WTC11 (cell line): ENCODE data around the gene SBF1. TPM values are rescaled to one million over a fixed set of nuclear protein-coding genes. Genes with fewer than 3 reads are reported as not detected.

Source experiments
- ATF3 ChIP-seq: sonication (generic); formaldehyde crosslinking; conservative IDR thresholded peaks from 2 replicates; pipeline ENCODE4 v1.8.1; 2022; ENCODE audit warnings: mild to moderate bottlenecking, missing genetic modification reagents
- CTCF ChIP-seq: fragments of 200-600 bp; IDR thresholded peaks from 2 replicates; pipeline ENCODE4 v1.8.0; 2022; ENCODE audit warnings: antibody characterized with exemption
- ELF4 ChIP-seq: sonication (generic); formaldehyde crosslinking; IDR thresholded peaks from 2 replicates; pipeline ENCODE4 v1.8.1; 2022; ENCODE audit warnings: low read depth, mild to moderate bottlenecking, moderate library complexity, missing genetic modification reagents
- FOXK1 ChIP-seq: sonication (generic); formaldehyde crosslinking; IDR thresholded peaks from 2 replicates; pipeline ENCODE4 v1.8.0; 2022; ENCODE audit warnings: mild to moderate bottlenecking, moderate library complexity, missing genetic modification reagents
- FOXP1 ChIP-seq: sonication (generic); formaldehyde crosslinking; IDR thresholded peaks from 2 replicates; pipeline ENCODE4 v1.8.0; 2022; ENCODE audit warnings: missing genetic modification reagents, mild to moderate bottlenecking, moderate library complexity, borderline replicate concordance
- MLX ChIP-seq: sonication (generic); formaldehyde crosslinking; IDR thresholded peaks from 2 replicates; pipeline ENCODE4 v1.8.1; 2023; ENCODE audit warnings: mild to moderate bottlenecking, missing genetic modification reagents, moderate library complexity
- NR2C2 ChIP-seq: sonication (generic); formaldehyde crosslinking; IDR thresholded peaks from 2 replicates; pipeline ENCODE4 v1.8.0; 2022; ENCODE audit warnings: mild to moderate bottlenecking, missing genetic modification reagents
- OVOL2 ChIP-seq: fragments of 250-450 bp; sonication (Bioruptor Pico); IDR thresholded peaks from 2 replicates; pipeline ENCODE4 v1.9.0; 2021; ENCODE audit warnings: mild to moderate bottlenecking, borderline replicate concordance
- SMAD3 ChIP-seq: sonication (generic); formaldehyde crosslinking; IDR thresholded peaks from 2 replicates; pipeline ENCODE4 v1.8.0; 2022; ENCODE audit warnings: missing genetic modification reagents, mild to moderate bottlenecking, borderline replicate concordance
- SOX15 ChIP-seq: fragments of 250-450 bp; sonication (Bioruptor Pico); IDR thresholded peaks from 2 replicates; pipeline ENCODE4 v1.9.0; 2021; ENCODE audit warnings: mild to moderate bottlenecking
- SP1 ChIP-seq: sonication (generic); formaldehyde crosslinking; conservative IDR thresholded peaks from 2 replicates; pipeline ENCODE4 v1.8.1; 2022; ENCODE audit warnings: missing genetic modification reagents
- TP53 ChIP-seq: sonication (generic); formaldehyde crosslinking; IDR thresholded peaks from 2 replicates; pipeline ENCODE4 v1.8.1; 2023; ENCODE audit warnings: mild to moderate bottlenecking, missing genetic modification reagents
- USF1 ChIP-seq: sonication (generic); formaldehyde crosslinking; IDR thresholded peaks from 2 replicates; pipeline ENCODE4 v1.8.0; 2022; ENCODE audit warnings: mild to moderate bottlenecking, missing genetic modification reagents
- USF2 ChIP-seq: sonication (generic); formaldehyde crosslinking; IDR thresholded peaks from 2 replicates; pipeline ENCODE4 v1.8.1; 2023; ENCODE audit warnings: mild to moderate bottlenecking, missing genetic modification reagents, moderate library complexity
- ZBTB21 ChIP-seq: sonication (generic); formaldehyde crosslinking; IDR thresholded peaks from 2 replicates; pipeline ENCODE4 v1.8.1; 2023; ENCODE audit warnings: mild to moderate bottlenecking, missing genetic modification reagents, borderline replicate concordance
- ZBTB43 ChIP-seq: sonication (generic); formaldehyde crosslinking; IDR thresholded peaks from 2 replicates; pipeline ENCODE4 v1.8.1; 2023; ENCODE audit warnings: mild to moderate bottlenecking, missing genetic modification reagents
- ZNF263 ChIP-seq: sonication (generic); formaldehyde crosslinking; IDR thresholded peaks from 2 replicates; pipeline ENCODE4 v1.8.1; 2022; ENCODE audit warnings: low read depth, mild to moderate bottlenecking, moderate library complexity, missing genetic modification reagents
- ZNF396 ChIP-seq: fragments of 250-450 bp; sonication (Bioruptor Pico); IDR thresholded peaks from 2 replicates; pipeline ENCODE4 v1.8.0; 2021; ENCODE audit warnings: mild to moderate bottlenecking, moderate library complexity, borderline replicate concordance
- ZNF423 ChIP-seq: fragments of 250-450 bp; sonication (Bioruptor Pico); IDR thresholded peaks from 2 replicates; pipeline ENCODE4 v2.1.2; 2022; ENCODE audit warnings: mild to moderate bottlenecking, moderate library complexity
- total RNA-seq: library from RNA; stranded (reverse); gene quantifications from 3 replicates; pipeline ENCODE4 v1.2.3, GENCODE V29; 2021
- TF ChIP-seq, protein P1 (sequence below): sonication (generic); formaldehyde crosslinking; IDR thresholded peaks from 2 replicates; pipeline ENCODE4 v1.8.1; 2022; ENCODE audit warnings: low read depth, missing genetic modification reagents, borderline replicate concordance
- TF ChIP-seq, protein P2 (sequence below): sonication (generic); formaldehyde crosslinking; IDR thresholded peaks from 2 replicates; pipeline ENCODE4 v1.8.1; 2022; ENCODE audit warnings: mild to moderate bottlenecking, missing genetic modification reagents, moderate library complexity, borderline replicate concordance
- TF ChIP-seq, protein P3 (sequence below): fragments of 250-450 bp; sonication (Bioruptor Pico); IDR thresholded peaks from 2 replicates; pipeline ENCODE4 v1.9.0; 2021; ENCODE audit warnings: mild to moderate bottlenecking, borderline replicate concordance
- TF ChIP-seq, protein P4 (sequence below): sonication (generic); formaldehyde crosslinking; conservative IDR thresholded peaks from 2 replicates; pipeline ENCODE4 v1.8.1; 2023; ENCODE audit warnings: mild to moderate bottlenecking, low read depth, missing genetic modification reagents, moderate library complexity

Gene SBF1
- total RNA-seq, 1 experiment from 2014 or later = 108 TPM

DNA sequence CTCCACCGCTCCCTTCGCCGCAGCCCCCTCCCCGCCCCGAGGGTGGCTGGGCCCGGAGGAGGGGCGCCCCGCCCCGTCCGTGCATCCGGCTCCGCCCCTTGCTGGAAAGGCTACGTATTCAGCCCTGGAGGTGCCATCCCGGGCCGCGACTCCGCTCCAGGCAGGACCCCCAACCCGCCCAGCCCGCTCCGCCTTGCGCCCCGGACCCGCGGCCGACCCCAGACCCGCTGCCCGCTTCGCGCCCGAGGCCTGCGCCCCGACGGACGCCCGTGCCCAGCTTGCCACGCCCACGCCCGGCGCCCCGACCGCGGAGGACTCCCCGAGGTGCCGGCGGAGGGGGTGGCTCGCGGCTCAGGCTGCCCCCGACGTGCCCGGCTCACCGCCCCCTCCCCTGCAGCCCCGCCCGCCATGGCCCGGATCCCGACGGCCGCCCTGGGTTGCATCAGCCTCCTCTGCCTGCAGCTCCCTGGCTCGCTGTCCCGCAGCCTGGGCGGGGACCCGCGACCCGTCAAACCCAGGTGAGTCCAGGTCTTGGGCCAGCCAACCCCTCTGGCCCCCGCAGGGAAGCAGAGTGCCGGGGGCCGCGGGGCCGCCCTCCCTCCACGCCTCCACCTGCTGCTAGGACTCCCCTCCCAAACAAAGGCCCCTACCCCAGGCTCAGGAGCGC is 6.7 kb upstream of the SBF1 start, which contains the start of gene ADM2 (continued):
- TF ChIP-seq USF1 (CRISPR knock-in tag) (no peak), FOXK1 (no peak), SOX15 (CRISPR knock-in tag) (no peak), ZNF263 (no peak), ELF4 (CRISPR knock-in tag) (no peak), MLX (no peak), ZNF396 (CRISPR knock-in tag) (no peak), FOXP1 (CRISPR knock-in tag) (no peak), ZNF423 (CRISPR knock-in tag) (no peak), NR2C2 (CRISPR knock-in tag) (no peak), OVOL2 (no peak), SMAD3 (CRISPR knock-in tag) (no peak), ZBTB43 (CRISPR knock-in tag) (peak; percentile 63; the same call in 1 of the 2 replicates), SP1 (peak; percentile 81), ATF3 (no peak), USF2 (CRISPR knock-in tag) (no peak), TP53 (CRISPR knock-in tag) (no peak), ZBTB21 (CRISPR knock-in tag) (no peak), CTCF (no peak)
- TF ChIP-seq, protein P1, sequence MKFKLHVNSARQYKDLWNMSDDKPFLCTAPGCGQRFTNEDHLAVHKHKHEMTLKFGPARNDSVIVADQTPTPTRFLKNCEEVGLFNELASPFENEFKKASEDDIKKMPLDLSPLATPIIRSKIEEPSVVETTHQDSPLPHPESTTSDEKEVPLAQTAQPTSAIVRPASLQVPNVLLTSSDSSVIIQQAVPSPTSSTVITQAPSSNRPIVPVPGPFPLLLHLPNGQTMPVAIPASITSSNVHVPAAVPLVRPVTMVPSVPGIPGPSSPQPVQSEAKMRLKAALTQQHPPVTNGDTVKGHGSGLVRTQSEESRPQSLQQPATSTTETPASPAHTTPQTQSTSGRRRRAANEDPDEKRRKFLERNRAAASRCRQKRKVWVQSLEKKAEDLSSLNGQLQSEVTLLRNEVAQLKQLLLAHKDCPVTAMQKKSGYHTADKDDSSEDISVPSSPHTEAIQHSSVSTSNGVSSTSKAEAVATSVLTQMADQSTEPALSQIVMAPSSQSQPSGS (CRISPR knock-in tag) = no peak
- TF ChIP-seq, protein P2, sequence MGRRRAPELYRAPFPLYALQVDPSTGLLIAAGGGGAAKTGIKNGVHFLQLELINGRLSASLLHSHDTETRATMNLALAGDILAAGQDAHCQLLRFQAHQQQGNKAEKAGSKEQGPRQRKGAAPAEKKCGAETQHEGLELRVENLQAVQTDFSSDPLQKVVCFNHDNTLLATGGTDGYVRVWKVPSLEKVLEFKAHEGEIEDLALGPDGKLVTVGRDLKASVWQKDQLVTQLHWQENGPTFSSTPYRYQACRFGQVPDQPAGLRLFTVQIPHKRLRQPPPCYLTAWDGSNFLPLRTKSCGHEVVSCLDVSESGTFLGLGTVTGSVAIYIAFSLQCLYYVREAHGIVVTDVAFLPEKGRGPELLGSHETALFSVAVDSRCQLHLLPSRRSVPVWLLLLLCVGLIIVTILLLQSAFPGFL (CRISPR knock-in tag) = no peak
- TF ChIP-seq, protein P3, sequence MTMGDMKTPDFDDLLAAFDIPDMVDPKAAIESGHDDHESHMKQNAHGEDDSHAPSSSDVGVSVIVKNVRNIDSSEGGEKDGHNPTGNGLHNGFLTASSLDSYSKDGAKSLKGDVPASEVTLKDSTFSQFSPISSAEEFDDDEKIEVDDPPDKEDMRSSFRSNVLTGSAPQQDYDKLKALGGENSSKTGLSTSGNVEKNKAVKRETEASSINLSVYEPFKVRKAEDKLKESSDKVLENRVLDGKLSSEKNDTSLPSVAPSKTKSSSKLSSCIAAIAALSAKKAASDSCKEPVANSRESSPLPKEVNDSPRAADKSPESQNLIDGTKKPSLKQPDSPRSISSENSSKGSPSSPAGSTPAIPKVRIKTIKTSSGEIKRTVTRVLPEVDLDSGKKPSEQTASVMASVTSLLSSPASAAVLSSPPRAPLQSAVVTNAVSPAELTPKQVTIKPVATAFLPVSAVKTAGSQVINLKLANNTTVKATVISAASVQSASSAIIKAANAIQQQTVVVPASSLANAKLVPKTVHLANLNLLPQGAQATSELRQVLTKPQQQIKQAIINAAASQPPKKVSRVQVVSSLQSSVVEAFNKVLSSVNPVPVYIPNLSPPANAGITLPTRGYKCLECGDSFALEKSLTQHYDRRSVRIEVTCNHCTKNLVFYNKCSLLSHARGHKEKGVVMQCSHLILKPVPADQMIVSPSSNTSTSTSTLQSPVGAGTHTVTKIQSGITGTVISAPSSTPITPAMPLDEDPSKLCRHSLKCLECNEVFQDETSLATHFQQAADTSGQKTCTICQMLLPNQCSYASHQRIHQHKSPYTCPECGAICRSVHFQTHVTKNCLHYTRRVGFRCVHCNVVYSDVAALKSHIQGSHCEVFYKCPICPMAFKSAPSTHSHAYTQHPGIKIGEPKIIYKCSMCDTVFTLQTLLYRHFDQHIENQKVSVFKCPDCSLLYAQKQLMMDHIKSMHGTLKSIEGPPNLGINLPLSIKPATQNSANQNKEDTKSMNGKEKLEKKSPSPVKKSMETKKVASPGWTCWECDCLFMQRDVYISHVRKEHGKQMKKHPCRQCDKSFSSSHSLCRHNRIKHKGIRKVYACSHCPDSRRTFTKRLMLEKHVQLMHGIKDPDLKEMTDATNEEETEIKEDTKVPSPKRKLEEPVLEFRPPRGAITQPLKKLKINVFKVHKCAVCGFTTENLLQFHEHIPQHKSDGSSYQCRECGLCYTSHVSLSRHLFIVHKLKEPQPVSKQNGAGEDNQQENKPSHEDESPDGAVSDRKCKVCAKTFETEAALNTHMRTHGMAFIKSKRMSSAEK = no peak
- TF ChIP-seq, protein P4, sequence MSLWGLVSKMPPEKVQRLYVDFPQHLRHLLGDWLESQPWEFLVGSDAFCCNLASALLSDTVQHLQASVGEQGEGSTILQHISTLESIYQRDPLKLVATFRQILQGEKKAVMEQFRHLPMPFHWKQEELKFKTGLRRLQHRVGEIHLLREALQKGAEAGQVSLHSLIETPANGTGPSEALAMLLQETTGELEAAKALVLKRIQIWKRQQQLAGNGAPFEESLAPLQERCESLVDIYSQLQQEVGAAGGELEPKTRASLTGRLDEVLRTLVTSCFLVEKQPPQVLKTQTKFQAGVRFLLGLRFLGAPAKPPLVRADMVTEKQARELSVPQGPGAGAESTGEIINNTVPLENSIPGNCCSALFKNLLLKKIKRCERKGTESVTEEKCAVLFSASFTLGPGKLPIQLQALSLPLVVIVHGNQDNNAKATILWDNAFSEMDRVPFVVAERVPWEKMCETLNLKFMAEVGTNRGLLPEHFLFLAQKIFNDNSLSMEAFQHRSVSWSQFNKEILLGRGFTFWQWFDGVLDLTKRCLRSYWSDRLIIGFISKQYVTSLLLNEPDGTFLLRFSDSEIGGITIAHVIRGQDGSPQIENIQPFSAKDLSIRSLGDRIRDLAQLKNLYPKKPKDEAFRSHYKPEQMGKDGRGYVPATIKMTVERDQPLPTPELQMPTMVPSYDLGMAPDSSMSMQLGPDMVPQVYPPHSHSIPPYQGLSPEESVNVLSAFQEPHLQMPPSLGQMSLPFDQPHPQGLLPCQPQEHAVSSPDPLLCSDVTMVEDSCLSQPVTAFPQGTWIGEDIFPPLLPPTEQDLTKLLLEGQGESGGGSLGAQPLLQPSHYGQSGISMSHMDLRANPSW (CRISPR knock-in tag) = no peak
- TF ChIP-seq, all 79 proteins: peak for 10
